ENCODE data around the gene SLC16A1.
A peak's percentile ranks its signal among the peaks of the same experiment; 100 is the strongest.
"Not testable (repeated sequence)": the region's sequence is repeated elsewhere in the genome, so short reads cannot be mapped to it uniquely, and the experiment has no call there.

The SLC16A1 gene

DNA sequence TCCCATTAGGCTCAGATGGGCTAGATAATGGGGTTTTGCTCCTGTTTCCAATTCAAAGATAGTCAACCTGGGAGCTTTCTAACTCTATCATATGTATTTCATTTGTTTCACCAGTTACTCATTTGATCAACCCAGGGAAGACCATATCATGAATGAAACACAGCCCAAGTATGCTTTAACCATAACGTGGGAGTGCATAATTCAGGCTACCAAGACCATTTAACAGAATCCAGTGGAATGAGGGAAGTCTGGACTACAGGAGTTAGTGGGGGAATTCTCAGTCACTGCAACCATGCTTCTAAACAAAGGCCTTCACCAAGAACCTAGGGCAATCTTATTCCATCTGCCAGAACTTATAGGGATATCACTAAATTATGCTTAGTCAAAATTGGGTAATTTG, 15.0 kb upstream of the SLC16A1 start:
- TF ChIP-seq, protein P1, sequence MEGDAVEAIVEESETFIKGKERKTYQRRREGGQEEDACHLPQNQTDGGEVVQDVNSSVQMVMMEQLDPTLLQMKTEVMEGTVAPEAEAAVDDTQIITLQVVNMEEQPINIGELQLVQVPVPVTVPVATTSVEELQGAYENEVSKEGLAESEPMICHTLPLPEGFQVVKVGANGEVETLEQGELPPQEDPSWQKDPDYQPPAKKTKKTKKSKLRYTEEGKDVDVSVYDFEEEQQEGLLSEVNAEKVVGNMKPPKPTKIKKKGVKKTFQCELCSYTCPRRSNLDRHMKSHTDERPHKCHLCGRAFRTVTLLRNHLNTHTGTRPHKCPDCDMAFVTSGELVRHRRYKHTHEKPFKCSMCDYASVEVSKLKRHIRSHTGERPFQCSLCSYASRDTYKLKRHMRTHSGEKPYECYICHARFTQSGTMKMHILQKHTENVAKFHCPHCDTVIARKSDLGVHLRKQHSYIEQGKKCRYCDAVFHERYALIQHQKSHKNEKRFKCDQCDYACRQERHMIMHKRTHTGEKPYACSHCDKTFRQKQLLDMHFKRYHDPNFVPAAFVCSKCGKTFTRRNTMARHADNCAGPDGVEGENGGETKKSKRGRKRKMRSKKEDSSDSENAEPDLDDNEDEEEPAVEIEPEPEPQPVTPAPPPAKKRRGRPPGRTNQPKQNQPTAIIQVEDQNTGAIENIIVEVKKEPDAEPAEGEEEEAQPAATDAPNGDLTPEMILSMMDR (IDR thresholded peaks at IDR 0.05; ENCODE audit: low read depth, low read length), result no peak
- in situ Hi-C loops (cut with HindIII; ENCODE audit: low sequenced_read_pairs), result no loop called here
- DNase-seq (ENCODE audit: low read depth, low spot score), result peak; percentile 16

DNA sequence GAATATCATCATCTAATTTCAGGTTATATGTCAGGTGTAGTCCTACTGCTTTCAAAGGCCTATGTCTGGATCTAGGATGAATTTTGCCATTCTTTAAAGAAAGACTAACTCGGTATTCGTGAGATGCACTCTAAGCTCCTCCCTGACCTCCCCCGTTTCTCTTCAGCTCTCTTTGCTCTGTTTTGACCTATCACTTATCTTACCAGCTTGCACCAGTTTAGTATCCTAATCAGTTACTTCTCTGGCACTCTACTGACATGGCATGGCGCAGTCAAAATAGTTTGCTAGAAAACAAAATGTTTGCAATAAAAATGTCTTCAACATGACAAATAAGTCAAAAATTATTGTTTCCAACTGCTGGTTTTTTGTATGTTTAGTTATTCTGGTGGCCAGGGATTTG, 8.4 kb upstream of the SLC16A1 start:
- no peak for DNase-seq (ENCODE audit: low read depth, low spot score)
- no peak overlapping the region for H3K4me3 ChIP-seq (ENCODE audit: low read depth, low read length)
- TF ChIP-seq, protein P1 (IDR thresholded peaks at IDR 0.05; ENCODE audit: low read depth, low read length), result no peak
- in situ Hi-C loops (cut with HindIII; ENCODE audit: low sequenced_read_pairs), result no loop called here

More for the DNA sequence above, 15.0 kb upstream of the SLC16A1 start:
- no peak overlapping the region for H3K4me3 ChIP-seq (ENCODE audit: low read depth, low read length)

DNA sequence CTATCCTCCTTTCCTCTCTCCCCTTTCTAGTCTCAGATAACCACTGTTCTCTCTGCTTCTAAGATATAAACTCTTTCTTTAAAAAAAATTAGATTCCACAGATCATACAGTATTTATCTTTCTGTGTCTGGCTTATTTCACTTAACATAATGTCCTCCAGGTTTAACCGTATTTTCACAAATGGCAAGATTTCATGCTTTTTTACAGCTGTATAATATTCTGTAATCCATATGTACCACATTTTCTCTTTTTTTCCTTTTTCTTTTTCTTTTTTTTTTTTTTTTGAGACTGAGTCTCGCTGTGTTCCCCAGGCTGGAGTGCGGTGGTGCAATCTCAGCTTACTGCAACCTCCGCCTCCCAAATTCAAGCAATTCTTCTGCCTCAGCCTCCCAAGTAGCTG, 5.1 kb upstream of the SLC16A1 start:
- no peak overlapping the region for H3K4me3 ChIP-seq (ENCODE audit: low read depth, low read length)
- in situ Hi-C loops (cut with HindIII; ENCODE audit: low sequenced_read_pairs), result no loop called here
- no peak for DNase-seq (ENCODE audit: low read depth, low spot score)

DNA sequence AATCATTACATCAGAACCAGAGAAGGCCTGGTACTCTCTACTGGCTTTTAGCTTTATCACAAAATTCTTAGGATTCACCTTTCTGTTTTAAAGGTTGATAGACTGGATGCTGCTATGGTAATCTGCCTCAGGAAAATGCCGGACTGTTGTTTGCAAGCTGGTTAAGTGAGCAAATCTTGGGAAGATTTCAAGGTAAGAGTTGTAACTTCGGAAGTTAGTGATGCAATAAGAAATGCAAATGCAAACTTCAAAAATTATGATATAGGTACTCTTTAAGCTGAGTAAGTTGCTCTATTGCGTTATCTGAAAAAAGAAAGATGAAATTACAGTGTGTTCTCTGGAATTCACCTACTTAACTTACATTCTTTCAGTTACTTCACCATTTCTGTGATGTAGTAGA, 4.4 kb upstream of the SLC16A1 start:
- DNase-seq (ENCODE audit: low read depth, low spot score), result no peak
- in situ Hi-C loops (cut with HindIII; ENCODE audit: low sequenced_read_pairs), result no loop called here
- TF ChIP-seq, protein P1 (IDR thresholded peaks at IDR 0.05; ENCODE audit: low read depth, low read length), result no peak
- H3K4me3 ChIP-seq (ENCODE audit: low read depth, low read length), result no peak overlapping the region

More for the DNA sequence above, 5.1 kb upstream of the SLC16A1 start:
- TF ChIP-seq, protein P1 (IDR thresholded peaks at IDR 0.05; ENCODE audit: low read depth, low read length), result no peak

DNA sequence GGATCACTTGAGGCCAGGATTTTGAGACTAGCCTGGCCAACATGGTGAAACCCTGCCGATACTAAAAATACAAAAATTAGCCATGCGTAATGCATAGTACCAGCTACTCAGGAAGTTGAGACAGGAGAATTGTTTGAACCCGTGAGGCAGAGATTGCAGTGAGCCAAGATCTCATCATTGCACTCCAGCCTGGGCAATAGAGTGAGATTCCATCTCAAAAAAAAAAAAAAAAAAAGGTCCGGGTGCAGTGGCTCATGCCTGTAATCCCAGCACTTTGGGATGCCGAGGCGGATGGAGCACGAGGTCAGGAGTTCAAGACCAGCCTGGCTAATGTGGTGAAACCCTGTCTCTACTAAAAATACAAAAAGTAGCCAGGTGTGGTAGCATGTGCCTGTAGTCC, 2.2 kb upstream of the SLC16A1 start:
- DNase-seq (ENCODE audit: low read depth, low spot score); in situ Hi-C loops (cut with HindIII; ENCODE audit: low sequenced_read_pairs): not testable (repeated sequence)
- H3K4me3 ChIP-seq (ENCODE audit: low read depth, low read length), result peak overlapping the region; percentile 86

DNA sequence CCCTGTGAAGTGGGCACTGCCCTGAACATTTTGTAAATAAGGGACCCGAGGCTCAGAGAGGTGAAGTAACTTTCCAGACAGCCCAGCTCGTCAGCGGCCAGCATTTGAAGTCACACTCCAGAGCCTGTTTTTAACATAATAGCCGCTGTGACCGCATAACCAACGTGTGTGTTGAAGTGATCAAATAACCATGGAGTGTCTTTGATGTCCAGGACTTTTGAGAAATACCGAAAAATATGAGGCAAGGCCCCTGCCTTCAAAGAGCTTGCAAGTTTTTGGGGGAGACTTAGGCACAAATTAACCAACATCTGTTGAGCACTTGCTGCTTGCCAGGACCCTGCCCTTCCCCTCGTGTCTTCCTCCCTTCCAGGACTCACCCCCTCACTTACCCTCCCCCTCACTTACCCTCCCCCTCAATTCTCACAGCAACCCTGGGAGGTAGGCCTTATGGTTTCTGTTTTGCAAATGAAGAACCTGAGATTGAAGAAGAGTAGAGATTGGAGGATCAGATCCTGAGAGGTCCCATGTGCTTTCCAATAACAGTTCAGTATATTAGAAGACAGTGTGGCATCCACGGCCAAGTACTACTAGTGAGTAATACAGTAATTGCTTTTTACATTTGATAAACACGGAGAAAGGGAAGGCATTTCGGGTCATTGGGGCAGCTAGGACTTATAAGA, 1.3 kb upstream of the SLC16A1 start:
- peak; percentile 94 for DNase-seq (ENCODE audit: low read depth, low spot score)
- H3K4me3 ChIP-seq (ENCODE audit: low read depth, low read length), result peak overlapping the region; percentile 86
- in situ Hi-C loops (cut with HindIII; ENCODE audit: low sequenced_read_pairs), result no loop called here
- TF ChIP-seq, protein P1 (IDR thresholded peaks at IDR 0.05; ENCODE audit: low read depth, low read length), result no peak

DNA sequence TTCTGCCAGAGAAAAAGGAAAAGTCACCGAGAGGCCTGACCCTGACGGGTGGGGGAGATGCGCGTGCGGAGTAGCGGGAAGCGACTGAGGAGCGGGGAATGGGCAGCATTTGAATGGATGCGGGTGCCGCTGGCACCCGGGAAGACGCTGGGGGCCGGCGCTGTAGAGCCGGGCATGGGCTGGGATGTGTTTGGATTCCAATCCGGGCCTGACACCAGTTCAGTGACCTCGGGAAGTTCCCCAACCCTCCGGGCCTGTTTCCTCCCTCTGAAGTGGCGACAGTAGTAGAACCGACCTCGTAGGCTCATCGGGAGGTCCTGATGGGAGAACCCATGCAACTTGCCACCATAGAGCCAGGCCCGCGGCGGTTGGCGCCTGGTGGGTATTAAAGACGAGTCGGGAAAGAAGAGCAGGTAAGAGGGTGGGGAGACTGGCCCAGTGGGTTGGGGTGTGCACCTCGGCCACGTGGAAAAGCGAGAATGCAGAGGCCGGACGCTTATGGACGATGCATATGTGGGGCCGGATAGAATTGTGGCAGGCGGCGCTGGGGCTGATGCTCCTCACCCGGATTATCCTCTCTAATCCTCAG, 642 bp upstream of the SLC16A1 start:
- H3K4me3 ChIP-seq (ENCODE audit: low read depth, low read length), result peak overlapping the region; percentile 86
- no peak for DNase-seq (ENCODE audit: low read depth, low spot score)
- TF ChIP-seq, protein P1 (IDR thresholded peaks at IDR 0.05; ENCODE audit: low read depth, low read length), result no peak
- in situ Hi-C loops (cut with HindIII; ENCODE audit: low sequenced_read_pairs), result no loop called here

All from astrocyte of the spinal cord (primary cell).